Measurements from ENCODE around the gene MCU.

DNA sequence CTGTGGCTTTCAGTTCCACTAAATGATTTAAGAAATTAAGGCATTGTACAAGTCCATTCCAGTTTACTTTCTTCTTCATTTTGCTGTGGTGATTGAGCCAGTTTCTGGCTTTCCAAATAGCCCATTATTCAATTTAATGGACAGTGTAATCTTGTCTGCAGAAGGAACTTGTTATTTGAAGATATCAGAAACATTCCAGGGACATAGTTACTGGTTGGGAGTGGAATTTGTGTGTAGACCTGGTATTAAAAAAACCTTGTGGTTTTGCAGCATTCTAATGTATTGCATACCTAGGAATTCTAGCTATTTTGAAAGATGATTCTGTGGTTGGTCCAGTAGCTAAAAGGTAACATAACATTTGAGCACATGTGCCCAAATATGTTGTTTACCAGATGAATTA is 72.2 kb downstream of the MCU start:
- TF ChIP-seq, protein P1, sequence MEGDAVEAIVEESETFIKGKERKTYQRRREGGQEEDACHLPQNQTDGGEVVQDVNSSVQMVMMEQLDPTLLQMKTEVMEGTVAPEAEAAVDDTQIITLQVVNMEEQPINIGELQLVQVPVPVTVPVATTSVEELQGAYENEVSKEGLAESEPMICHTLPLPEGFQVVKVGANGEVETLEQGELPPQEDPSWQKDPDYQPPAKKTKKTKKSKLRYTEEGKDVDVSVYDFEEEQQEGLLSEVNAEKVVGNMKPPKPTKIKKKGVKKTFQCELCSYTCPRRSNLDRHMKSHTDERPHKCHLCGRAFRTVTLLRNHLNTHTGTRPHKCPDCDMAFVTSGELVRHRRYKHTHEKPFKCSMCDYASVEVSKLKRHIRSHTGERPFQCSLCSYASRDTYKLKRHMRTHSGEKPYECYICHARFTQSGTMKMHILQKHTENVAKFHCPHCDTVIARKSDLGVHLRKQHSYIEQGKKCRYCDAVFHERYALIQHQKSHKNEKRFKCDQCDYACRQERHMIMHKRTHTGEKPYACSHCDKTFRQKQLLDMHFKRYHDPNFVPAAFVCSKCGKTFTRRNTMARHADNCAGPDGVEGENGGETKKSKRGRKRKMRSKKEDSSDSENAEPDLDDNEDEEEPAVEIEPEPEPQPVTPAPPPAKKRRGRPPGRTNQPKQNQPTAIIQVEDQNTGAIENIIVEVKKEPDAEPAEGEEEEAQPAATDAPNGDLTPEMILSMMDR (IDR thresholded peaks at IDR 0.05): no peak
- TF ChIP-seq EZH2 (IDR thresholded peaks at IDR 0.05; ENCODE audit: borderline replicate concordance, insufficient read depth, low read depth, low read length, poor library complexity, severe bottlenecking): no peak

Data from B cell (primary cell).